GM19467 (cell line): ENCODE measurements around the gene FRMD6.
"Not testable (repeated sequence)": the region's sequence is repeated elsewhere in the genome, so short reads cannot be mapped to it uniquely, and the experiment has no call there.

Source experiments
- ATAC-seq: cut with Tn5 transposase; IDR thresholded peaks from one replicate; pipeline ENCODE4 v1.9.1; 2021; ENCODE audit warnings: mild to moderate bottlenecking, moderate library complexity; ENCODE audit not compliant: unreplicated experiment

The FRMD6 gene

DNA sequence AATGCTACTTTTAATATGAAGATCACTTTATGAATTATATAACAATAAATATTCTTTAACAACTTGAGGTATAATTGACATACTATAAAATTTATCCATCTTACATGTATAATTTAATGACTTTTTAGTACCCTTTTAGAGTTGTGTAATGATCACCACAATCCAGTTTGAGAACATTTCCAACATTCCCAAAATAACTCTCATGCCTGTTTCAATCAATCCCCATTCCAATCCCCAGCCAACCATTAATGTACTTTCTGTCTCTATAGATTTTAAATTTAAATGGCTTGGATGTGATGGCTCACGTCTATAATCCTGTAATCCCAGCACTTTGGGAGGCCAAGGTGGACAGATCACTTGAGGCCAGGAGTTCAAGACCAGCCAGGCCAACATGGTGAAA is 23.5 kb upstream of the FRMD6 start:
- ATAC-seq = no peak

- no peak for ATAC-seq
These were observed 20.7 kb upstream of the FRMD6 start for GRCh38 chr14:51630987-51631386.

GRCh38 chr14:51633298-51633697 is 18.4 kb upstream of the FRMD6 start:
- ATAC-seq = not testable (repeated sequence)

- no peak for ATAC-seq
These were observed 15.6 kb upstream of the FRMD6 start for GRCh38 chr14:51636109-51636508.

- no peak for ATAC-seq
These were observed 13.4 kb upstream of the FRMD6 start for GRCh38 chr14:51638071-51638944.

DNA sequence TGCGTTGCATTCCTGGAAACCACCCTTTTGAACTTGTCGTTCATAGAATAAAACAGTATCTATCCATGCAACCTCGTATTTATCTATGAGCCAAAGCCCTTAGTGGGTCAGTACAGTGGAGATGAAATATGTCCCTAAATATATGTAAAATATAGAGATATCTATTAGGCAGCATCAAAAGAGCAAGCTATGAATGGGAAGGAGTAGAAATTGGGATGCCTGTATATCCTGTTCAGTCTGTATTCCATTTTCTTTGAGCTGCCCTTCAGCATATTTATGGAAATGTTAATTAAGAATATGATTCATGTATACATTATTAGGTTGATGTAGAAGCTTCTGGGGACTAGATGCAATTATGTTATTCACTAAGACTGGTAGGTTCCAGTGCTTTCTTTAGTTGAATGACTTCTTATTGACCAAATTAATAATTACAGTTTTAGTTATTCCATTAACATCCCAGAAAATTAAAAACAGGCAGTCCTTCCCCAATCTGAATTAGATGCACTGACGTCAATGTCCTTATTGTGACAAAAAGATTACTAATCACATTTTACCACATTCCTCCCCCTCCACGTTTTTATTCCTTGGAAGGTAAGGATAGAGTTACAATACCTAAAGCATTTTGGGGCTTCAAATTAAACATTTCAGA is 11.9 kb upstream of the FRMD6 start:
- ATAC-seq = no peak

DNA sequence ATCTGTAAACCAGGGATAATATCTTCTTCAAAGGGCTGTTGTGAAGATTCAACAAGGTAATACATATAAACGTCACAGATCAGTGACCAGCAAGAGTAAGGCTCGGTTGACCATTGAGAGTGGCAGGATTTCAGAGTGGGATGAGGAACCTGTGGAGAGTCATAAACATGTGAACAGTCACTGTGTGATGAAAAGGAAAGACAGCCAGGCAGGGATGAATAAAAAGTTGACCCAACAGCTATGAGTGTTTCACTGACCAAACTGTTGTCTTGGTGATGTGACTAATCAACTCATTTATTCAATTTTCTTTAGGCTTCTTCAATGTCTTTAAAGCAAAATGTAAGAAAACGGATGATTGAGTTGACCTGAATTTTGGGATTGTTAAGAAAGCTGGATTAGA is 8.6 kb upstream of the FRMD6 start:
- no peak for ATAC-seq

DNA sequence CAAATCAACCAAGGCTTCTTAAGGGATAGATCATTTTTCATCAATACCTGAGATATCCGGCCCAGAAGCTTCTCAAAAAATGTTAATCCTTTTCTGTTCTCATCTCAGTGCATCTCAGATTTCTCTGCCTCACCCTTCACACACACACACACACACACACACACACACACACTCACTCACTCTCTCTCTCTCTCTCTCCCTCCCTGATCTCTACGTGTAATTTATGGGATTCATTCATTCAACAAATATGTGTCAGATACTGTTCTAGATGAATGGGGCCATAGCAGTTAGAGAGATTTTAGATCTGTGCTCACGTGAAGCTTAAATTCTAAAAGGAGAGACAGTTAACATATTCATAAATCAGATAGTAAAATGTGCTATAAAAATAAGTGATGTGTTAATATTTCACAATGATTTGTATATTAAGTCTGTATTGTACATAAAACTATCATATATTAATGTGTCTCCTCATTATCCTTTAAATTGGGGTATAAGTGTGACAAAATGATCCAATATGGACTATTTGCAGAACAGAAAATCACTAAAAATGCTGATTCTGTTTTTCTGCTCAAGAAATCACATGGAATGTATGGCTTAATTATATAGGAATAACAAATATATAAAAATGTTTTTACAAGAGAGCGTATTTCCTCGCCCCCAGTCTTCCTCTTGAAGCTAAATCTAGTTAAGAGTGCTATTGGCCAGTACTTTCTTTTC is 7.3 kb upstream of the FRMD6 start:
- ATAC-seq = no peak

GRCh38 chr14:51648296-51648695 is 3.4 kb upstream of the FRMD6 start:
- no peak for ATAC-seq

- ATAC-seq = no peak
These were observed 858 bp upstream of the FRMD6 start for GRCh38 chr14:51650716-51651387.

- ATAC-seq = peak; percentile 29
These were observed 713 bp downstream of the FRMD6 start for GRCh38 chr14:51652168-51653078.

DNA sequence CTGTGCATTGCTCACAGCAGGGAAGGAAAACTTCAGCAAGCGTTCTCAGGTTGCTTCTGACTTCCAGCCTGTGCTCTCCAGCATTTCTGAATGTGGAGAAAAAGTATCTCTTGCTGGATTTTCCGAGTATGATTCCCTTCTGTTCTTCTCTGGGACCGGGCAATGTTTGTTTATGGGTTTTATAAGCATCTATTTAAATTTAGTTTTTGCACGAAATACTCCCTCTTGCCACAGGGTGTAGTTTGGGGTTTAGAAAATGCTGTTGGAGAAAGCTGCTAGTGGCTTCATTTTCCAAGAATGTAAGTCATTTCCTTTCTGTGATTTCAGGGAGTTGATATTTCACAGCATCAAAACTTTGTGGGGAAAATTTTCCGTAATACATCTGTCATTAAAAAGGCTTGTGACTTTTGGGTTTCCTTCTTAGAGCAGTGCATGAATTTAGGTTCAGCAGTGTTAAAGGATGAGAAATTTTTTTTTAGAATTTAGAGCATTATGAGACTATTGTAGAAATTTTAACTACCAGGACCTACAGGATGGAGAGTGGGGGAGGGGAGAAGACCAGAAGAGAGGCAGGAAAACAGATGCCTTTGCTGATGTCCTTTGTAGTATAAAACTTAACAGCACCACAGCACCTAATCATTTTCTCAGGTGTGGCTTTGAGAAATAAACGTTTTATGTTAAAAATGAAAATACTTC is 1.5 kb downstream of the FRMD6 start:
- ATAC-seq = no peak

- no peak for ATAC-seq
These were observed 2.2 kb downstream of the FRMD6 start for GRCh38 chr14:51653775-51654532.

- no peak for ATAC-seq
These were observed 2.8 kb downstream of the FRMD6 start for GRCh38 chr14:51654533-51654845.

GRCh38 chr14:51657762-51658161 is 6.1 kb downstream of the FRMD6 start:
- ATAC-seq = no peak

GRCh38 chr14:51658441-51659173 is 6.9 kb downstream of the FRMD6 start:
- no peak for ATAC-seq

DNA sequence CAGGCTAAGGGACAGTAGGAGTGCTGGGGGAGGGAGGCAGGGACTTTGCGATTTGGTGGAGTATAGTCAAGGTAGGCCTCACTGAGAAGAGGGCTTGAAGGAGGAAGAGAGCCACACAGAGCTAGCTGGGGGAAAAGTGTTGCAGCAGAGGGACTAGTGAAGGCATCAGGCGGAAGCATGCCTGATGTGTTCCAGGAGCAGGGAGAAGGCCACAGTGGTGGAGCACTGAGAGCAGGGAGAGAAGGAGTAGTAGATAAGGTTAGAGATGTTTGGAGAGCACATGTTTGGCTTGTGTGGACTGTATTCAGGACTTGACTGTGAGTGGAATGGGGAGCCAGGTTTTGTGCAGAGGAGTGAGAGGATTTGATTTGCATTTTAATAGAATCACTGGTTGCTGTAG is 9.0 kb downstream of the FRMD6 start:
- no peak for ATAC-seq

DNA sequence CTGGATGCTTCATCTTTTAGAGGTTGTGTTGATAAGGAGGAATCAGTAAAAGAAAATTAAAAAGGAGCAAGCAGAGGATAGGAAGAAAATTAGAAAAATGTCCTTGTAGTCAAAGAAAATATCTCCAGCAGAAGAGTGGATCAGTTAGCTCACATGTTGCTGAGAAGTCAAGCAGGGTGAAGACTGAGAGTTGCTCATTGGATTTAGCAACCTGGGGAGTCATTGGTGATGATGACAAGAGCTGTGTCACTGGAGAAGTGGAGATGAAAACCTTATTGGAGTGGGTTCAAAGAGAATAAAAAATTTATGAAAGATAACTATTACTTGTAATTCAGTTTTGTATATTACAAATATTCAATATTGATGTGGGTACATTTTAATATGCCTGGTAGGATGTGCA is 9.8 kb downstream of the FRMD6 start:
- ATAC-seq = no peak
